Activated CD4-positive, alpha-beta T cell treated with anti-CD3 and anti-CD28 coated beads, Interleukin-2, amount 50 U/mL, for 24 hours (primary cell): ENCODE data around the gene SLC25A19.

Experiments used
- DNase-seq, 2 donors: peaks; one replicate each; pipeline ENCODE4 v3.0.0-alpha.2; 2020; ENCODE audit warnings: low read depth in 1 of 2, low spot score in 1 of 2

Gene SLC25A19

GRCh38 chr17:75241996-75242460 is 47.2 kb downstream of the SLC25A19 start:
- no peak for DNase-seq

GRCh38 chr17:75241502-75241901 is 47.7 kb downstream of the SLC25A19 start:
- DNase-seq, result no peak

- DNase-seq, result no peak
Measured at GRCh38 chr17:75241143-75241430, 48.1 kb downstream of the SLC25A19 start.

- no peak for DNase-seq
Measured at GRCh38 chr17:75240394-75241142, 48.7 kb downstream of the SLC25A19 start.

GRCh38 chr17:75239778-75240393 is 49.3 kb downstream of the SLC25A19 start:
- no peak for DNase-seq

- no peak for DNase-seq
Measured at GRCh38 chr17:75239214-75239613, 50.0 kb downstream of the SLC25A19 start.

- DNase-seq, result peak; percentile 41 to 53
Measured at GRCh38 chr17:75238684-75239191, 50.5 kb downstream of the SLC25A19 start.

- DNase-seq, result no peak
Measured at GRCh38 chr17:75238020-75238580, 51.1 kb downstream of the SLC25A19 start.

- no peak for DNase-seq
Measured at GRCh38 chr17:75237100-75238014, 51.9 kb downstream of the SLC25A19 start.

GRCh38 chr17:75232786-75233185 is 56.4 kb downstream of the SLC25A19 start:
- DNase-seq, result no peak

GRCh38 chr17:75231741-75232464 is 57.3 kb downstream of the SLC25A19 start:
- DNase-seq, result no peak

GRCh38 chr17:75231071-75231470 is 58.2 kb downstream of the SLC25A19 start:
- no peak for DNase-seq

- no peak for DNase-seq
Measured at GRCh38 chr17:75228847-75229246, 60.4 kb downstream of the SLC25A19 start.

GRCh38 chr17:75228305-75228704 is 60.9 kb downstream of the SLC25A19 start:
- DNase-seq, result no peak

- no peak for DNase-seq
Measured at GRCh38 chr17:75227729-75228128, 61.5 kb downstream of the SLC25A19 start.

- no peak for DNase-seq
Measured at GRCh38 chr17:75225016-75225415, 64.2 kb downstream of the SLC25A19 start.
